Suppressor macrophage (primary cell): Measurements from ENCODE around the gene LMF2.

Source experiments
- DNase-seq, 4 experiments: peaks; one replicate each; pipeline ENCODE4 v3.0.0-alpha.2; 2020 to 2022
- total RNA-seq, 17 experiments: gene quantifications; one replicate each; lab custom pipeline; 2026; ENCODE audit warnings: mixed read lengths in 6 of 17, inconsistent platforms in 3 of 17; lab: John Stamatoyannopoulos, UW

Gene LMF2, protein sequence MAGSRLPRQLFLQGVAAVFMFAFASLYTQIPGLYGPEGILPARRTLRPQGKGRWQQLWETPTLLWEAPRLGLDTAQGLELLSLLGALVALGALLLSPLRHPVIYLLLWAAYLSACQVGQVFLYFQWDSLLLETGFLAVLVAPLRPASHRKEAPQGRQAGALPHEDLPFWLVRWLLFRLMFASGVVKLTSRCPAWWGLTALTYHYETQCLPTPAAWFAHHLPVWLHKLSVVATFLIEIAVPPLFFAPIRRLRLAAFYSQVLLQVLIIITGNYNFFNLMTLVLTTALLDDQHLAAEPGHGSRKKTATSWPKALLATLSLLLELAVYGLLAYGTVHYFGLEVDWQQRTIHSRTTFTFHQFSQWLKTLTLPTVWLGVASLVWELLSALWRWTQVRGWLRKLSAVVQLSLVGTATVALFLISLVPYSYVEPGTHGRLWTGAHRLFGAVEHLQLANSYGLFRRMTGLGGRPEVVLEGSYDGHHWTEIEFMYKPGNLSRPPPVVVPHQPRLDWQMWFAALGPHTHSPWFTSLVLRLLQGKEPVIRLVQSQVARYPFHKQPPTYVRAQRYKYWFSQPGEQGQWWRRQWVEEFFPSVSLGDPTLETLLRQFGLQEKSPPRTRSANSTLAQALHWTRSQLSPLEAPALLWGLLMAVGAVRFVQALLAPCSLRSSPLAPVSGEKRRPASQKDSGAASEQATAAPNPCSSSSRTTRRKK
- total RNA-seq: 30.4 to 87.5 (median 50.1) reads per million in 17 experiments

- peak in 1 of 4 experiments; percentile 91 for DNase-seq
These were observed at the start of gene LMF2 for GRCh38 chr22:50507421-50507990. LMF2 (minus strand) TSS chr22:50507702; CDS start chr22:50507675, 27 bp downstream.

DNA sequence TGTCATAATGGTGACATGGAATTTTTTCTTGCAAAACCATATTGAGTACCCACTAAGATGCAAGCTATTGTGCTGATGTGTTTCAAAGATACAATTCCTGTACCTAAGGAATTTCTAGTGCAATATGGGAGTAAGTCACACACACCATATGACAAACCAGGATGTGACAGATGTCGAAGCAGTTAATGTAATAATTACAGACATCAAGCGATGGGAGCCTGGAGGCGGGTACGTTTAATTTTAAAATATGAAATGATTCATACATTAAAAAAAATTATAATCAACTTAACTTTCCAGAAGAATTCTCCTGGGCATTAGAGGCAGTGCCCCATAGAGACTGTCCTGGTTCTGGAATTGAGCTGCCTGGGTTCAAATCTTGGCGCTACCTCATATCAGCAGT, 49.2 kb upstream of the LMF2 start:
- no peak for DNase-seq

GRCh38 chr22:50553310-50553709, 45.8 kb upstream of the LMF2 start:
- no peak for DNase-seq

GRCh38 chr22:50551160-50551752, 43.8 kb upstream of the LMF2 start:
- DNase-seq: no peak

DNA sequence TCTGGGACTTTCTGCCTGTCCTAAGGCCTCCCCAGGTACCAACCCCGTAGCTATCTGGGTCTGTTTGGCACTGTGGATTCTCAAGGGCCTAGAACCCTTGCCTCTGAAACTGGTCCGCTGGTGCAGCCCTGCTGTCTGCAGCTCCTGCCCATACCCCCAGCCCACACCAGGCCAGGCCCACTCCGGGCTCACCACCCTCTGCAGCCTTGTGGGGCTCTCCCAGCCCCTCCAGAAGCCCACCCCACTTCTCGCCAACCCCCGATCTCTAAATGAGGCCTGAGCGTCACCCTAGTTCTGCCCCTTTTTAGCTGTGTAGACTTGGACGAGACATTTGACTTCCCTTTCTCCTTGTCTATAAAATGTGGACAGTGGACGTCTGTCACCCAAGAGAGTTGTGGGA, 42.9 kb upstream of the LMF2 start:
- no peak for DNase-seq

- no peak for DNase-seq
These were observed 41.7 kb upstream of the LMF2 start for GRCh38 chr22:50548921-50549790.

DNA sequence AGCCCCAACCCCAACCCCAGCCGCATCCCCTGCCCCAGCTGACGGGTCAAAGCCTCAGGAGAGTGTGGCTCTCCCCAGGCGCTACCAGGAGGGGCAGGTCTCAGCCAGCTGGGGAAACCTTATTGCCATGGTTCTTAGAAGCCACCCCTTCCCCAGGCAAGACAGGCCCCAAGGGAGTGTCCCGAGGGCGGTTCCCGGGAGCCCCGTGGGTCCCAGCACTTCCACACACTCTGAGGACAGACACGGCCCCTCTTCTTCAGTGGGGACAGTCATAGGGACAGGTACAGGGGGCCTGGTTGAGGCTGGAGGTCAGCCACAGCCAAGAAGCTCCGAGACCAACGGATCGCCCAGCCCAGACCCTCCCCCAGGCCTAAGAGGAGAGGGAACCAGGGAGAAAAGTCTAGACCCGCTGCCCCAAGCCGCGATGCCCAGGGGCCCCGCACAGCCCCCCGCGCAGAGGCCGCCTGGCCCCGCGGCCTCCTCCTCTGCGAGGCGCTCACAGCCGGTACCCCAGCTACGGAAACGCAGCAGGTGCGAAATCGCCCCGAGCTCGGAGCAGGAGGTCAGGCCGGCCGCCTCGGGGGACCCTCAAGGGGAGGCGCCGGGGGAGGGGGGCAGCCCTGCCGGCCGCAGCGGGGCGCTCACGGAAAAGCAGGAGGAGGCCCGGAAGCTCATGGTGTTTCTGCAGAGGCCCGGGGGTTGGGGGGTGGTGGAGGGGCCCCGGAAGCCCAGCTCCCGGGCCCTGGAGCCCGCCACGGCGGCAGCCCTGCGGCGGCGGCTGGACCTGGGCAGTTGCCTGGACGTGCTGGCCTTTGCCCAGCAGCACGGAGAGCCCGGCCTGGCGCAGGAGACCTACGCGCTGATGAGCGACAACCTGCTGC, 40.8 kb upstream of the LMF2 start:
- DNase-seq: peak in 2 of 4 experiments; percentile 32 to 42

DNA sequence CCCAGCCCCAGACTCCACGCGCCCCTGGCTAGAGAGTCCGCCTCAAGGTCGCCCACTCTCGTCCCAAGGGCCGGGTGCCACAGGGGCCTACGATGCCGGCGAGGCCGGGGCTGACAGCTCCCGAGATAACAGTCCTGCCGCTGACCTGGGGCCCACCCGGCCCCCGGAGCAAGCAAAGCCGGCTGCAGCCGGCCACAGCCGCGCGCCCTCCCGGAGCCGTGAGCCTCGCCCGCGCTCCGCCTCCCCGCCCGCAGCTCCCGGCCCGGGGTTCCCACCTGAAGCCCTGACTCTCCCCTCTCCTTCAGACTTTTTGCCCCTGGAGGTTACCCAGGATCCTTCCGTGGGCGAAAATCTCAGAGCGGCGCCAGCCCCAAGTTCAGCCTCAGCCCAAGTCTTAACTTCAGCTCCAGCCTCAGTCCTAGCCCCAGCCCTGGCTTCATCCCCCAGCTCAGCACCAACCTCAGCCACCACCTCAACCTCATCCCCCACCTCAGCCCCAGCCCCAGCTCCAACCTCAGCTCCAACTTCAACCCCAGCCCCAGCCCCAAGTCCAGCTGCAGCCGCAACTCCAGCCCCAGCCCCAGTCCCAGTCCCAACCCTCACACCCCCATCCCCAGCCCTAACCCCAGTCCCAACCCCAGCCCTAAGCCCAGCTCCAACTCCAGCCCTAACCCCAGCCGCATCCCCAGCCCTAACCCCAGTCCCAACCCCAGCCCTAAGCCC, 39.9 kb upstream of the LMF2 start:
- DNase-seq: no peak

GRCh38 chr22:50546326-50547262, 39.1 kb upstream of the LMF2 start:
- DNase-seq: no peak

DNA sequence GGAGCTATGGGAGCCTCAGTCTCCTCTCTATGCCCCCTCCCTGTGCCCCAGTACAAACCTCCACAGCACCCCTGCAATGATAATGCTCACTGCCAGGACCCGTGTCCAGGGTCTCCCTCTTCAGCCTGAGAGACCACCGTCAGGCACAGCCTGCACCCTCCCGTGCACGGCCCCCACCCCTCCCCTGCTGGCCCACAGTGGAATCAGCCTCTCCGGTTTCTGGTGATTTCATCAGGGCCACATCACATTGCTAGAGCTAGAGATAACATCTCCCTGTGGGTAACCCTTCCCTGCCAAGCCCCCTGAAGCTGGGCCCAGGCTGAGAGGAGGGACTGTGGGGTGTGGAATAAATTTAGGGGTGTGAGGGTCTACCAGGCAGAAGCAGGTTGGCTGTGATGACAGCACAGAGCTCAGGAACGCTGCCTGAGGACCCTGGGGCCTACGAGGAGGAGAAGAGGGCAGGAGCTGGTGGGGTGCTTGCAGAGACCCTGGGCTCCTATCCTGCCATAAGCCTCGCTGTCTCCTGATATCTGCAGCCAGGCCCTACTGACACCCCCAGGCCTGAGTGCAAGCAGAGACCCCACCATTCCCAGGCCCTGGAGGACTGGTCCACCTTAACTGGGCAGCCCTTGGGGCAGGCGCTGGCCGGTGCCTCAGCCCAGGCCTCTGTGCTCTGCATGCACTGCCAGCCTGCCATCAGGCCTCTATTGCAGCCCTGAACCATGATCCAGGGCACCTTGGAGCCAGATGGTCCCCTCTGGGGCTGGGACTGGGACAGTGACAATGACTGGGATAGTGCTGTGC, 38.2 kb upstream of the LMF2 start, which contains the start of gene KLHDC7B:
TSS of gene KLHDC7B (plus strand) at position 378 of the 804 bp plus-strand sequence. CDS start at position 723, 345 bp downstream.
- DNase-seq: no peak

DNA sequence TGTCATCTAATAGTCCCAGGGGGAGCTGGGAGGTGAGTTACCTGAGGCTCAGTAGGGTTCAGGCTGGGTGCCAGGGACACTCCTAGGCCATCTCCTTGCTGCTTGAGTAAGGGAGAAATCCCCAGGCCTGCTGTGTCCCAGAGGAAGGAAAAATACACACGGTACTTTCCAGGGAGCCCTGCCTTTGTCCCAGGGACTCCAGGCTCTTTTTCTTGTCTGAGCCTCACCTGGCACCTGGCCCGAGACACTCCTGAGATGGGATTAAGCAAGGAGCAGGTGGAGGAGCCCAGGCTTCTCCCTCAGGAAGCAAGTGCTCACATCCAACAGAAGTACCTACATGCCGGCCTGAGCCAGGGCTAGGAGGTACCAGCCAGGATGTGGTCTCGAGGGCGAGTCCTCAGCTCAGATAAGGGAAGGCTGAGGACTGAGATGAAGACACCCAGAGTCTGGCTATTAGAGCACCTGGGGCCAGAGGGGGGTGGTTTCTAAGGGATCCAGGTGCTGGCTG, 37.3 kb upstream of the LMF2 start:
- no peak for DNase-seq

DNA sequence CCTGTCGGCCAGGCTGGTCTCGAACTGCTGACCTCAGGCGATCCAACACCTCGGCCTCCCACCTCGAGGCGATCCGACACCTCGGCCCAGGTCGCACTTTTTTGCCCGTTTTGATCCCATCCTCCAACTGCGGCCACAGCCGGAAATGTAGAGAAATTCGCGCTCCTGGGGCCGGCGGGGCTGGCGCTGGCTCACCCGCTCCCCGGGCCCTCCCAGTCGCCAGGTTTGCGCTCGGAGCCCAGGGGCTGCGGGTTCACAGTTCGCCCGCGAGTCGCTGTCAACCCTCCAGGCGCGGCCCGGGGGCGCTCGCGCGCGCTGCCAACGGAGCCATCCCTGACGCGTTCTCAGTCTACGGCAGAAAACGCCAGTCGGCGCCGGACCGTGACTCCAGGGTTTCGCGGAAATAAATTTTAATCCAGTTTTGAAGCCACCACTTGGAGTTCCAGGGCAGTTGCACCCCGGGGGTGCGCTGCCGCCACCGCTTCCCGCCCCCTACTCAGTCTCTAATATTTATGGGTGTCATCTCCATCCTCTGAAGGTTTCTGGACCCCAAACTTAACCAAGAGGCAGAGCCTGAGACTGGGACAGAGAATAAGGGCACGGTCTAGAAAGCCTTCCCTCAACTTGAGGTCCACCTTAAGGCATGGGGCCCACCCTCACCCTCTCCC, 36.7 kb upstream of the LMF2 start:
- peak; percentile 81 to 93 (median 88) for DNase-seq

GRCh38 chr22:50542416-50542927, 35.0 kb upstream of the LMF2 start:
- peak; percentile 94 to 98 (median 96) for DNase-seq

GRCh38 chr22:50541667-50542026, 34.1 kb upstream of the LMF2 start:
- peak; percentile 84 to 95 (median 90) for DNase-seq

- DNase-seq: peak in 1 of 4 experiments; percentile 28
These were observed 32.9 kb upstream of the LMF2 start for GRCh38 chr22:50540381-50540780.

GRCh38 chr22:50537765-50538164, 30.3 kb upstream of the LMF2 start:
- peak in 2 of 4 experiments; percentile 24 to 41 for DNase-seq

- no peak for DNase-seq
These were observed 28.7 kb upstream of the LMF2 start for GRCh38 chr22:50536226-50536625.
